ENCODE data around the gene RGMB. TPM values are rescaled to one million over a fixed set of nuclear protein-coding genes. Genes with fewer than 3 reads are reported as not detected.
A peak's percentile ranks its signal among the peaks of the same experiment; 100 is the strongest.
"Not testable (repeated sequence)": the region's sequence is repeated elsewhere in the genome, so short reads cannot be mapped to it uniquely, and the experiment has no call there.

The RGMB gene, protein sequence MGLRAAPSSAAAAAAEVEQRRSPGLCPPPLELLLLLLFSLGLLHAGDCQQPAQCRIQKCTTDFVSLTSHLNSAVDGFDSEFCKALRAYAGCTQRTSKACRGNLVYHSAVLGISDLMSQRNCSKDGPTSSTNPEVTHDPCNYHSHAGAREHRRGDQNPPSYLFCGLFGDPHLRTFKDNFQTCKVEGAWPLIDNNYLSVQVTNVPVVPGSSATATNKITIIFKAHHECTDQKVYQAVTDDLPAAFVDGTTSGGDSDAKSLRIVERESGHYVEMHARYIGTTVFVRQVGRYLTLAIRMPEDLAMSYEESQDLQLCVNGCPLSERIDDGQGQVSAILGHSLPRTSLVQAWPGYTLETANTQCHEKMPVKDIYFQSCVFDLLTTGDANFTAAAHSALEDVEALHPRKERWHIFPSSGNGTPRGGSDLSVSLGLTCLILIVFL
- total RNA-seq (2014; rRNA removed; shearing (Covaris generic)) = 22.9 and 31.4 TPM in 2 replicates
- polyA plus RNA-seq (2015; cell fraction: cytosol; rRNA removed) = 47.9 and 57.0 TPM in 2 replicates
- 72.2 and 79.7 TPM in 2 replicates for polyA plus RNA-seq (2015; cell fraction: nucleus; rRNA removed)

DNA sequence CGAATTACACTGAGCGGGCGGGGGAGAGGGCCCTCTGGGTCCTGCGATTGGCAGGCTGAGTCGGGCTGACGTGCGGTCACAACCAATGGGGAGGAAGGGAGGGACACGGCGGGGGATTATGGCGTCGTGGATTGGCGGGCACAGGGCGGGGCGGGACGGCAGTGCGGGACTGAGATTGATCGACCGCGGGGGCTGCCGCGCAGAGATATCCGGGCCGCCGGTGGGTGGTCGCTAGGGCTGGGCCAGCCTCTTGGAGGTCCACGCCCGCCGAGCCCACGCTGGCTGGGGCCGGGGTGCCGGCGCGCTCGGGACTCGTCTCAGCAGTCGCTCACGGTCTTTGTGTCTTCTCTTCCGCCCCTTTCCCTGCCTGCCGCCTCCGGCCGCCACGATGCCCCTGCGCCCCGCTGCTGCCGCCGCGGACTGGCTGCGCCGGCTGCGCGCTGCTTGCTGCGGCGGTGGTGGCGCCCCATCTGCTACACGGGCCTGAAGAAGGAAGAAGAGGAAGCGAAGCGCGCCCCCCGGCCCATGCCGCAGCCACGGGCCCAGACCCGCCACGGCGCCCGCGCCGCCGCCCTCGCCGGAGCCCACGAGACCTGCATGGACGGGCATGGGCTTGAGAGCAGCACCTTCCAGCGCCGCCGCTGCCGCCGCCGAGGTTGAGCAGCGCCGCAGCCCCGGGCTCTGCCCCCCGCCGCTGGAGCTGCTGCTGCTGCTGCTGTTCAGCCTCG is at the start of gene RGMB:
RGMB (plus strand) TSS at position 200 of the 728 bp plus-strand sequence; CDS start at position 608, 408 bp downstream.
- peak; percentile 97 for DNase-seq (ENCODE audit: low read depth)

DNA sequence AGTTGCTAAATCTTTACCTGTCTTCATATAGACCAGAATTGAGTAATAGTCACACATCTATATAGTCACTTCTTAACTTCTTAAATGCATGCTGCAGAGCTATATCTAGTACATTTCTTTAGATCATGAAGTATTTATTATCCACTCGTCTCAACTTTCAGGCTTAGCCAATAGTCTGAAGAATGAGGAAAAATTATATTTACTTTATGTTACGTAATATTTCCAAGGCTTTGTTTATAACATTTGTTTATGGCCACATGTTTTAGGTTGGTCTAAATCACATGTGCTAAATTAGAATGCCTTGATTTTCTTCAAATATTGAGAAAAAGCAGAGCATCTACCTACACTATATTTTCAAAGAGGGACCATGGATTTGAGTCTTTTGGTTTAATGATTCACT is 47.2 kb upstream of the RGMB start:
- DNase-seq (ENCODE audit: low read depth) = no peak

- no peak for DNase-seq (ENCODE audit: low read depth)
These were observed 45.8 kb upstream of the RGMB start for GRCh38 chr5:98727686-98728085.

DNA sequence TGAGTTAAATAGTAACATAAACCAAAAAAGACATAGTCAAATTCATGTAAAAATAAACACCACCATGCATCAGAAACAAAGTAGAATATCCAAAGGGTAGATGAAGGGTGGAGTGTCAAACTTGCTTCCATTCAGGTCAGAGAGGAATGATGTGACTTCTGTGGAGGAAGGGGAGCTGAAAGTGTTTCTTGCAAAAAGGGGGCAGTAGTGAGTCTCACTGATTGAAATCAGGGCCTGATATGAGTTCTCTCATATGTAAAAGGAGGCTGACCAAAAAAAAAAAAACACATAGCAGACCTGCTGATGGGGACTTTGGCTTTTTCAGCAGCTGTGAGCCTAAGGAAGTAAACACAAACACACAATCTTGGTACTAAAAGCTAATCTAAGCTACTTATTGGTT is 38.8 kb upstream of the RGMB start:
- DNase-seq (ENCODE audit: low read depth) = no peak

GRCh38 chr5:98735806-98736507 is 37.5 kb upstream of the RGMB start:
- DNase-seq (ENCODE audit: low read depth) = no peak

- no peak for DNase-seq (ENCODE audit: low read depth)
These were observed 36.7 kb upstream of the RGMB start for GRCh38 chr5:98736753-98737152.

DNA sequence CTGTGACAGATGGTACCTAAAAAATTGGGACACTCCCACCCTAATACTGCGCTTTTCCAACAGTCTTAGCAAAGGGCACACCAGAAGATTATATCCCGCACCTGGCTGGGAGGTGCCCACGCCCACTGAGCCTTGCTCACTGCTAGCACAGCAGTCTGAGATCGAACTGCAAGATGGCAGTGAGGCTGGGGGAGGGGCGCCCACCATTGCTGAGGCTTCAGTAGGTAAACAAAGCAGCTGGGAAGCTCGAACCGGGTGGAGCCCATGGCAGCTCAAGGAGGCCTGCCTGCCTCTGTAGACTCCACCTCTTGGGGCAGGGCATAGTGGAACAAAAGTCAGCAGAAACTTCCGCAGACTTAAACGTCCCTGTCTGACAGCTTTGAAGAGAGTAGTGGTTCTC is 36.0 kb upstream of the RGMB start:
- not testable (repeated sequence) for DNase-seq (ENCODE audit: low read depth)

DNA sequence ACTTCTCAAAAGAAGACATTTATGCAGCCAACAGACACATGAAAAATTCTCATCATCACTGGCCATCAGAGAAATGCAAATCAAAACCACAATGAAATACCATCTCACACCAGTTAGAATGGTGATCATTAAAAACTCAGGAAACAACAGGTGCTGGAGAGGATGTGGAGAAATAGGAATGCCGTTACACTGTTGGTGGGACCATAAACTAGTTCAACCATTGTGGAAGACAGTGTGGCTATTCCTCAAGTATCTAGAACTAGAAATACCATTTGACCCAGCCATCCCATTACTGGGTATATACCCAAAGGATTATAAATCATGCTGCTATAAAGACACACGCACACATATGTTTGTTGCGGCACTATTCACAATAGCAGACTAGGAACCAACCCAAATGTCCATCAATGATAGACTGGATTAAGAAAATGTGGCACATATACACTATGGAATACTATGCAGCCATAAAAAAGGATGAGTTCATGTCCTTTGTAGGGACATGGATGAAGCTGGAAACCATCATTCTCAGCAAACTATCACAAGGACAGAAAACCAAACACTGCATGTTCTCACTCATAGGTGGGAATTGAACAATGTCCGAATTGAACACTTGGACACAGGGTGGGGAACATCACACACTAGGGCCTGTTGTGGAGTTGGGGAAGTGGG is 34.8 kb upstream of the RGMB start:
- not testable (repeated sequence) for DNase-seq (ENCODE audit: low read depth)

GRCh38 chr5:98741926-98742325 is 31.5 kb upstream of the RGMB start:
- DNase-seq (ENCODE audit: low read depth) = no peak

GRCh38 chr5:98742396-98743073 is 30.9 kb upstream of the RGMB start:
- DNase-seq (ENCODE audit: low read depth) = no peak

- DNase-seq (ENCODE audit: low read depth) = not testable (repeated sequence)
These were observed 25.2 kb upstream of the RGMB start for GRCh38 chr5:98748259-98748658.

DNA sequence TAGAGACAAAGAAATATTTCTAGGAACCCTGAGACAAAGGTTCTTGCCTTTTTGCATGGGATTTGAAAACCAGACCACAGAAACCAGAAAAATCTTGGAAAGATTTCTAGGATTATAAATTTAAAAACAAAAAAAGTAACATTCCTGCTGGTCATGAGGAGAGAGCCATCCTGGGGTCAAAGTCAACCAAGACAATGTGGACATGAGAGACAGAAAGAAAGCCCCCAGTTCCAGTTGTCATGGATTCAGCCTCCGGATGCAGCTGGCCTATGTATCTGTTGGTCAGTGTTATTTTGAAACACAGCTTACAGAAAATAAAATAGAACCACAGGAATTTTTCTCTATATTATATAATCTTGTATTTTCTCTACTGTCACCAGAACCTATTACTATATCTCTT is 24.4 kb upstream of the RGMB start:
- DNase-seq (ENCODE audit: low read depth) = no peak

GRCh38 chr5:98750693-98751092 is 22.8 kb upstream of the RGMB start:
- peak; percentile 40 for DNase-seq (ENCODE audit: low read depth)

GRCh38 chr5:98752331-98752730 is 21.1 kb upstream of the RGMB start:
- not testable (repeated sequence) for DNase-seq (ENCODE audit: low read depth)

DNA sequence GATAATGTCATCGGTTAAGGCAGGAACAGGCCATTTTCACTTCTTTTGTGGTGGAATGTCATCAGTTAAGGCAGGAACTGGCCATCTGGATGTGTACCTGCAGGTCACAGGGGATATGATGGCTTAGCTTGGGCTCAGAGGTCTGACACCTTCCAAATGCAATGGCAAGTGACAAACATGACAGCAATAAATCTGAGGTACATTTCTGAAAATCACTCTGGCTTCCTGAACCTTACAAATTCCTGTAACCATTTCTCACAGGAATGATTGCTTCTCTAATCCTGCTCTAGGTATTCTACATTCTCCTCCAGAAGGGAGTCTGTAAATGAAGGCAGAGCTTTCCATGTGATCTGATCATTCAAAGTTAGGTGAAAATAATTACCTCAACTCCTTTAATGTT is 20.7 kb upstream of the RGMB start:
- not testable (repeated sequence) for DNase-seq (ENCODE audit: low read depth)

- DNase-seq (ENCODE audit: low read depth) = no peak
These were observed 20.0 kb upstream of the RGMB start for GRCh38 chr5:98753507-98753906.

GRCh38 chr5:98755406-98755805 is 18.1 kb upstream of the RGMB start:
- DNase-seq (ENCODE audit: low read depth) = peak; percentile 4

GRCh38 chr5:98757978-98758377 is 15.5 kb upstream of the RGMB start:
- DNase-seq (ENCODE audit: low read depth) = no peak

GRCh38 chr5:98763001-98763630 is 10.3 kb upstream of the RGMB start:
- DNase-seq (ENCODE audit: low read depth) = peak; percentile 70

- no peak for DNase-seq (ENCODE audit: low read depth)
These were observed 7.6 kb upstream of the RGMB start for GRCh38 chr5:98765815-98766214.

Measured in HT1080 (cell line).